ENCODE measurements around the gene SHC2.
"Not testable (repeated sequence)": the region's sequence is repeated elsewhere in the genome, so short reads cannot be mapped to it uniquely, and the experiment has no call there.

SHC2 gene

DNA sequence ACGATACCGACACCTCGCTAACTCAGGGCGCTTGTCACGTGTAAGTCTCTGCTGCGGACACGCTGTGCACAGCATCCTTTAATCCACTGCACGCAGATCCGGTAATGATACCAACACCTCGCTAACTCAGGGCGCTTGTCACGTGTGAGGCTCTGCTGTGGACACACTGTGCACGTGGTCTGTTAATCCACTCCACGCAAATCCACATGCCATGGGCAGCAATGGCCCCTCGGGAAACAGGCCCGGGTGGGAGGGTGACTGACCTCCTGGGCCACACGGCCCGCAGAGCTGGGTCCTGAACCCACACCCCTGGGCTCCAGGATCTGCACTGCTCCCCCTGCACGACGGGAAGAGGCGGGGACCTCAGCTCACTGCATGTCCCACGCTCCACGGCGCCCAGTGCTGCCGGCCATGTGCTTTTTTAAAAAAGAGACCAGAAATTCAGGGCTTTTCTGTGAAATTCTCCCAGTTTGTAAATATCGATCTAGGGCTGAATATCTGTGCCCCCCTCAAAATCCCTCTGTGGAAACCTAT is 16.1 kb downstream of the SHC2 start:
- no peak for DNase-seq

DNA sequence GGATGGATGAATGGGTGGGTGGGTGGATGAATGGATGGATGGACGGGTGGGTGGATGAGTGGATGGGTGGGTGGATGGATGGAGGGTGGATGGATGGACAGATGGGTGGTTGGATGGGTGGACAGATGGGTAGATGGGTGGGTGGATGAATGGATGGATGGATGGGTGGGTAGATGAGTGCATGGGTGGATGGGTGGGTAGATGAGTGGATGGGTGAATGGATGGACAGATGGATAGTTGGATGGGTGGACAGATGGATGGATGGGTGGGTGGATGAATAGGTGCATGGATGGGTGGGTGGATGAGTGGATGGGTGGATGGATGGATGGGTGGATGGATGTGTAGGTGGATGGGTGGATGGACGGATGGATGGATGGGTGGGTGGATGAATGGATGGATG is 17.8 kb downstream of the SHC2 start:
- no peak for DNase-seq

GRCh38 chr19:442085-442484 is 18.7 kb downstream of the SHC2 start:
- DNase-seq, result no peak

- DNase-seq, result no peak
These were observed 19.5 kb downstream of the SHC2 start for GRCh38 chr19:441213-441836.

- no peak for DNase-seq
These were observed 20.2 kb downstream of the SHC2 start for GRCh38 chr19:440391-441212.

GRCh38 chr19:439167-439900 is 21.5 kb downstream of the SHC2 start:
- DNase-seq, result no peak

GRCh38 chr19:438416-438958 is 22.3 kb downstream of the SHC2 start:
- no peak for DNase-seq

DNA sequence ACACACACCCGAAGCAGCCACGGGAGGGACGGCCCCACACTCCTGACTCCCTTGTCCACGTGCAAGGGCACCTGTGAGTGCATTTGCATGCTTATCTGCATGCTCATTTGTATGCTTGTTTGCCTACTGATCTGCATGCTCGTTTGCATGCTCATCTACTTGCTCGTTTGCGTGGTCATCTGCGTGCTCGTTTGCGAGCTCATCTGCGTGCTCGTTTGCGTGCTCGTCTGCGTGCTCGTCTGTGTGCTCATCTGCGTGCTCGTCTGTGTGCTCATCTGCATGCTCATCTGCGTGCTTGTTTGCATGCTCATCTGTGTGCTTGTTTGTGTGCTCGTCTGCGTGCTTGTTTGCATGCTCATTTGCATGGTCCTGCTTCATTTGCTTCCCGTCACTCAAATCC is 23.8 kb downstream of the SHC2 start:
- DNase-seq, result no peak

DNA sequence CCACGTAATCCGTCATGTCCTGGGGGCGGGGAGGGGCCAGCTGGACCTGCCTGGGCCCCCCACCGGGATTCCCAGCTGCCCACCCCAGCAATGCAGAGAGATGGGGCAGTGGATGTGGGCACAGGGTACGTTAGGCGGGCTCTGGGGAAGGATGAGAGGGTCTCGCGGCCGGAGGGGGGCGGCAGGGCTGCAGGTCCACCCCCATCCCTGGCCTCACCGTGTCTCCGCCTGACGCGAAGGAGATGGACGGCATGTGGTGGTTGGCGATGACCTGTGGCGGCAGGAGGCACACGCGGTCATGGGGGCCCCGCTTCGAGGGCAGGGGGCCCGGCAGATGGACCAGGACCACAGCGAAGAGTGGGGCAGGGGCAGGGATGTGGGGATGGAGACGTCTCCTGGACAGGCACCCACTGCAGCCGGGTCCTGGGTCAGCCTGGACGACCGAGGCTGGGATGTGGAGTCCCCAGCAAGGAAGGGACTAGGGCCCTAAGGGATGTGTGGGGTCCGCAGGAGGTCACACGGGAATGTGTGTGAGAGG is 24.4 kb downstream of the SHC2 start:
- DNase-seq, result no peak

DNA sequence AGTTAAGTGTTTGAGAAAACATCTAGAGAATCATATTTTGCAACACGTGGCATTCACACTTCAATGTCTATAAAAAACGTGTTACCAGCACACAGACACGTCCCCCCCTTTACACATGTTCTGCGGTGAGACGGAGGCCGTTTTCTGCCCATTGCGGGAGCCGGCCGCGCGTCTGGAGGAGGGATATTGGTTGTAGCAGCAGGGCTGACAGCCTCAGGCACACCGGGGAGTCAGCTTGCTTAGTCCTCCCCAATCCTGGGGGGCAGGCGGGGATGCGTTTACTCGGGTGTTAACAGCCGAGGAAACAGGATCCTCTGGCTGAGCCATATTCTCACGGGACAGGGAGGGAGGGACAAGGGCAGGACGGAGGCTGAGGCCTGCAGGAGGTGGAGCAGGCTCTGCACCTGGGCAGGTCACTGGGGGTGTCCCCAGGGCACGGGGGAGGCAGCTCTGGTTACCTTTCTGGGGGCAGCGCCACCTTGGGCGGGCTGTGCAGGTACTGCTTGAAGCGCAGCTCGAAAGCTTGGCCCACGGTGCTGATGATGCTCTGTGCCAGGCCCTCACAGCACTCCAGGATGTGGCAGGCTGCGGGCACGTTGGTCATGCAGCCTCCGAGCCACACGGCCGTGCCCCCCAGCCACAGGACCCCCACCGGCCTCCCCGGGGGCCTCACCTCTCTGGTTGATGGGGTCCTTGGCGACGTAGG is 25.0 kb downstream of the SHC2 start:
- DNase-seq, result no peak

DNA sequence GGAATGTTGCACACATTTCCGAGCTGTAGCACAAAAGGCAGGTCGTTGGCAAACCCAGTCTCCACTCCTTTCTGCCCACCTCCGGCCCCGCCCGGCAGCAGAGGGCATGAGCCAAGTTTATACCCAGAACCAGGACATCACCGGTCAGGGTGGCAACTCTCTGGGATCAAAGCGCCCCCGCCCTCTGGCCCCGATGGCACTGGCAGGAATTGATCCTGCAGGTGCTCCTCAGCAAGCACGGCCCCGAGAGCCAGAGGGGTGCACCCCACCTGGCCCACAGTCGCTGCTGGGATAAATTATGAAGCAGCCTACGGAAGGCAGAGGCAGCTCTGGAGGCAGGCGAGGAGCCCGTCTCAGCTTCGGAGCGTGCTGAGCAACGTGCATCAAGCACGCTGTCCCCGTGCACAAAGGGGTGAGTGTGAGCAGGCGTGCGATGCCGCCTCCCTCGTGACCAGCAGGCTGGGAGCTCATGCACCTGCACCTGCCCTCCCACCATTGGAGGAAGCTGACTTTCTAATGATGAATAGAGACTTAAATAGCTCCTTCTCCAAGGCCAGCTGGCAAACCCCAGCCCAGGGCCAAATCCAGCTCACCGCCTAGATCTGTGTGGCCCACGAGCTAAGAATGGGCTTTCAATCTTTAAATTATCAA is 25.7 kb downstream of the SHC2 start:
- no peak for DNase-seq

DNA sequence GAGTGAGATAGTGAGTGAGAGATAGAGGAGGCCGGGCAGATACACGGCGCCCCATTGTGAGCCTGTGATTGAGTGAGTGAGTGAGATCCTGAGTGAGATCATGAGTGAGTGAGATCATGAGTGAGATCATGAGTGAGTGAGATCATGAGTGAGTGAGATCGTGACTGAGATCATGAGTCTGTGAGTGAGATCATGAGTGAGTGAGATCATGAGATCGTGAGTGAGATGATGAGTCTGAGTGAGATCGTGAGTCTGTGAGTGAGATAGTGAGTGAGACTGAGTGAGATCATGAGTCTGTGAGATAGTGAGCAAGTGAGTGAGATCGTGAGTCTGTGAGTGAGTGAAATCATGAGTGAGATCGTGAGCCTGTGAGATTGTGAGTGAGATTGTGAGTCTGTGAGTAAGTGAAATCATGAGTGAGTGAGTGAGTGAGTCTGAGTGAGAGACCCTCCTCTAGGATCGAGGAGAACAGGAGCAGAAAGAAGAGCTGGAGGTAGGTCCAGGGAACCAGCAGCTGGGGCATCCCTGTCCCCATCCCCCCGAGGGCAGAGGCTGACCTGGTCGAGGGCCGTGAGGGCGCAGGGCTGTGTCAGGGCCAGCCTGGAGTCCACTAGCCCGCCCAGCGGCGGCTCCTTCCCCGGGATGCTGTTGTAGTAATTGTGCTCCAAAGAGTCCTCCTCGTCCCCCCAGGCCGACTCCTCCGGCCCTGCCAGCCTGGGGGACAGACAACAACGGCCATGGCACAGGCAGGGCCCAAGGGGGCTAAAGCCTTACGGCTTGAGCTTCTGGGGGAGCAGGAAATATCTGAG is 26.5 kb downstream of the SHC2 start:
- no peak for DNase-seq

DNA sequence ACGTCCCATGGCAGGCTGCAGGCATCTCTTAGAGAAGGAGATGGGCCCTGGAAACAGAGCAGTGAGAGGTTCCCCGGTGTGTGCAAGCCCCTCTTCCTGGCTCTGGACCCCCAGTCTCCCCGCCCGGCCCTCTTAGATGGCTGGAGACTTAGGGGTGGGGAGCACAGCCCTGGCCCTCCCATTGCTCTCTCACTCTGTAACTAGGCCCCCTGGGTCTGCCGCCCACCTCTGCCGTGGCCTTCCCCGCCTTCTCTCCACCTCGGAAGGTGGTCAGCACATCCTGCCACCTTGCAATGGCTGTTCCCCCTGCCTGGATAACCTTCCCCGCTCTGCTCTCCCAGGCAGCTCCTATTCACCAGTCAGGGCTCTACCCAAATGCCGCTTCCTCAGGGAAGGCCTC is 30.1 kb downstream of the SHC2 start:
- no peak for DNase-seq

DNA sequence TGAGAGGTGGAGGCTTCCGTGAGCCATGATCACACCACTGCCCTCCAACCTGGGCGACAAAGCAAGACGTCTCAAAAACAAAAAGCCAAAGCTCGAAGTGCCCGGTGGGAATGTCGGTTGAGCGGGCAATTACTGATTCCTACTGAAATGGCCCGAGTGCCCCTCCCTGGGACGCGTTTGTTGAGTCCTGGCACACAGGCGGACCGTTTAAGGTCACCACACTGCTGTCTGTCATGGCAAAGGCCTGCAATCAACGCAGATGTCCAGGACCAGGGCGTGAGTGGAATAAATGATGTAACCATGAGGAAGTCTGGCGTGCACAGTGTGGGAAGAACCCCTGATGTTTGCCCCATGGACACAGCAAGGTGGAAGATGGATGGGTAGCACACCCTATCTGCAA is 32.7 kb downstream of the SHC2 start:
- no peak for DNase-seq

DNA sequence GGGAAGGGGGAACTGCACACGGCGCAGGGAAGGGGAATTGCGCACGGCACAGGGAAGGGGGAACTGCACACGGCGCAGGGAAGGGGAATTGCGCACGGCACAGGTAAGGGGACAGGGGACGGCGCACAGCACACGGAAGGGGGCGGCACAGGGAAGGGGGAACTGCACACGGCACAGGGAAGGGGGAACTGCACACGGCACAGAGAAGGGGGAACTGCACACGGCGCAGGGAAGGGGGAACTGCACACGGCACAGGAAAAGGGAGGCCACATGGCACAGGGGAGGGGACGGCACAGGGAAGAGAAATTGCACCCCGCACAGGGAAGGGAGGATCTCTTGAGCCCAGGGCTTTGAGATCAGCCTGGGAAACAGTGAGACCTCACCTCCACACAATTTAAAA is 33.2 kb downstream of the SHC2 start:
- DNase-seq, result not testable (repeated sequence)

DNA sequence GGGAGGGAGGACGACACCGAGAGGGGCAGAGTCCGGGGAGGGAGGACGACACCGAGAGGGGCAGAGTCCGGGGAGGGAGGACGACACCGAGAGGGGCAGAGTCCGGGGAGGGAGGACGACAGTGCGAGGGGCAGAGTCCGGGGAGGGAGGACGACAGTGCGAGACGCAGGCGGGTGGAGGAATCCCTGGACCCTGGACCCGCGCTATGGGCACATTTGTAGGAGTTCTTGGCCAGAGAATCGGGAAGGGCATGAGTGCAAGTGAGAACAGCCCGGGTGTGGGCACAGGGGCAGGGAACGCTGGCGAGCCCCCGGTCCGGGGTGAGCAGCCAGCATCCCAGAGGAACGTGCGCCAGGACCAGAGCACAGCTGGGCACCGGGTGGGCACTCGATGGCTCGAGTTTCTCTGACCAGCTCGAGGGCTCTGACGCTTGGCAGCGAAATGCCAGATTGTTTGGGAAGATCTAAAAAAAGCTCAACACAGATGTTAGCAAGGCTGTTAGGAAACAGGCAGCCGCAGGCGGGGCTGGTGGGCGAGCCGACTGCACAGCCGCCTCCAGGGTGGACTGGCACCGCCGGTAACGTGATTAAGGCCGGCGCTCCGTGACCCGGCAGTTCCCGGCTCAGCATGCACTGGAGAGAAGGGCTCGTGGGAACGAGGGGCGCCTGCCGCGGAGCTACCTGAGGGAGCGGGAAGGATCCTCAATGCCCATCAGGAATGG is 33.9 kb downstream of the SHC2 start:
- no peak for DNase-seq

DNA sequence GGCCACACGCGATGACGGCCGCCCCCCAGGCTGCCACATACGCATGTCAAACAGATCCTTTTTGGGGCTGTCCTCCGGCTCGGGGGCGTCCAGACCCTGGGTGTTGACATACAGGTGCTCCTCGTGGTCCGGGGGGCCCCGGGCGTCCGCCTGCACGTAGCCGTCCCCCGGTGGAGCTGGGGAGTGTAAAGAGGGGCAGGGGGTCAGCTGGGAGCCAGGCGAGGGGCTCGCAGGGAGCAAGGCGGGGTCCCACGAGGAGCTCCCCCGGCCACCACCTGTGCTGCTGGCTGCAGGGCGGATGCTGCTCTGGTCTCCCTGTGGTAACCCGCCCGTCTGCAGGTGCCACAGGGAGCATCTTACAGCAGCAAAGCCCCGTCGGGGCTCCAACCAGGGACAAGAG is 35.8 kb downstream of the SHC2 start:
- DNase-seq, result no peak

DNA sequence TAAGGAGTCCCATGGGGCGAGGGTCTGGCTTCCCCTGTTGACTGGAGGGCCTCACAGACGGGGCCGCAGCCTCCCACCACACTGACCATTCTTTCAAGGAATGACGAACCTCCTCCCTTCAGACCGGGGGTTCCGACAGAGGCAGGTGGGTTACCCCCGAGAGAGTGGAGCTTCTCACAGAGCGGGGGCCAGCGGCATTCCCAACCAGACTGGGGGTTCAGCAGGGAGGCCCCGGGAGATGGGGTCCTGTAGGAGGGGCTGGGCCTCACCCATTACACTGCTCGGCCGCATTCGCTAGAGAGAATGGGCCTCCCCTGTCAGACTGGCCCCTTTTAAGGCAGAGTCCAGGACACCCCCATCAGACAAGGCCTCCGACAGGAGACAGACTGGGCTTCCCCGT is 36.3 kb downstream of the SHC2 start:
- no peak for DNase-seq

DNA sequence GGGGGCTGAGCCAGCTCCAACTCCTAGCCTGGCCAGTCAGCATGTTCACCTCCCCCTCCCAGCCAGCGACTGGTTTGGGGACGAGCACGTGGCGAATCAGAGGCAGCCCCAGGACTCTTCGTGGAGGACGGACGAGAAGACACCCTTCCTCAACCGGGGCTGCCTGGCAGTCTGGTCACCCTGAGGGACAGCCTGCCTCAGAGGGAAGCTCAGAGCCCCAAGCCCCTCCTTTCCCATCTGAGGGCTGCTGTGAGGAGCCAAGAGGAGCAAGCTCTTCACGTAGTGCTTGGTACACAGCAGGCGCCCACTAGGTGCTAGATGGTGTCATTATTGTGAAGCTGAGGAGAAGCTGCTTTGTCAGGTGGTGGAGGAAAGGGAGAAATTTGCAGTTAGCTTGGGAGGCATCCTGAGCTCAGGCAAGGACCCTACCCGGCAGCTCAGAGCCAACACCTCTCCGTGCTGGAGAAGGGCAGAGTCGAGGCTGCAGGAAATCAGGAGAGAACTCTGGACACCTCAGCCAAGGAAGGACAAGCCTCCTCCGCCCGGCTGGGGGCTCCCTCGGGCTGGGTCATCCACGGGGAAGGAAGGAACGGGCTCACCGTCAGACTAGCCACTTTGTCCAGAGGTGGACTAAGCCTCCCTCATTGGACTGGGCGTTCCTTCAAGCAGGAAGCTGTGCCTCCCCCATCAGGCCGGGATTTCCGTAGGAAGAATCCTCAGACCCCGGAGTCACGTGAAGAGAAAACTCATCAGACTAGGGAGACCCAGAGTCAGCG is 37.0 kb downstream of the SHC2 start:
- DNase-seq, result no peak

DNA sequence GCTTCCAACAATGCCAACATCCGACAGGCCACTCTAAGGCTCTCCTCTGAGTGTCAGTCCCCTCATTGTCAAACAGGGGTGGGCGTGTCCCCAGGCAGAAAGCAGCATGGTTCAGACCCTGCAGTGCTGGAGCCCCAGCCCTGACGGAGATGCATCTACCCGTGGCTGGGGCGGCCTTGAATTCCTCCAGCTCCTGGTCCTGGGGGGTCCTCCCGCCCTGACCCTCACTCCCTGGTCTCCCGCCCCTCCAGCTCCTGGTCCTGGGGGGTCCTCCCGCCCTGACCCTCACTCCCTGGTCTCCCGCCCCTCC is 38.0 kb downstream of the SHC2 start:
- not testable (repeated sequence) for DNase-seq

Data from GF-D8 (cell line).